Measurements from ENCODE around the gene DPY30. TPM values are rescaled to one million over a fixed set of nuclear protein-coding genes. Genes with fewer than 3 reads are reported as not detected.
A peak's percentile ranks its signal among the peaks of the same experiment; 100 is the strongest.

Gene DPY30
- total RNA-seq, 2 experiments from 2014 or later = 12.4 to 13.1 TPM

GRCh38 chr2:31998731-31999383 is 40.7 kb downstream of the DPY30 start:
- ATAC-seq (ENCODE audit: poor library complexity) (peak; percentile 39), DNase-seq (no peak)
- peaks cover 29% of the 10 kb centered on the region for H3K4me1 ChIP-seq (ENCODE audit: insufficient read depth, low read length)
- Mint-ChIP-seq H3K27me3 (no peaks in the 10 kb centered on the region), H3K4me3 (peak overlapping the region; percentile 0), H3K4me1 (ENCODE audit: low read depth) (peaks cover 60% of the 10 kb centered on the region), H3K36me3 (ENCODE audit: low read depth) (peaks cover 4% of the 10 kb centered on the region), H3K27ac (no peak overlapping the region), H3K9me3 (no peaks in the 10 kb centered on the region)
- no peaks in the 10 kb centered on the region for H3K9me3 ChIP-seq (ENCODE audit: control insufficient read depth in 1 of 2, insufficient read depth in 1 of 2, low read length in 2 of 2)
- H3K4me3 ChIP-seq (ENCODE audit: low read length) = no peak overlapping the region
- no peaks in the 10 kb centered on the region for H3K36me3 ChIP-seq (ENCODE audit: insufficient read depth, low read length)
- intact Hi-C loops (cut with DNase I, micrococcal nuclease) = no loop called here
- CTCF ChIA-PET = interaction anchor here (0.7 kb wide), 1 partner anchor 186 kb away, joined by 3 read pairs; no protein-coding TSS in a partner anchor
- POLR2A ChIA-PET = interaction anchor here (0.6 to 1.8 kb wide), 3 partner anchors 10 to 65 kb away, joined by 3 to 6 read pairs (median 6); partner anchors contain the start of gene SPAST
- H3K27me3 ChIP-seq (ENCODE audit: control insufficient read depth in 1 of 2, insufficient read depth in 2 of 2, low read length in 2 of 2) = no peaks in the 10 kb centered on the region
- TF ChIP-seq CTCF (IDR thresholded peaks at IDR 0.05) = no peak
- H3K27ac ChIP-seq (ENCODE audit: low read depth in 1 of 2, low read length in 2 of 2) = no peak overlapping the region

DNA sequence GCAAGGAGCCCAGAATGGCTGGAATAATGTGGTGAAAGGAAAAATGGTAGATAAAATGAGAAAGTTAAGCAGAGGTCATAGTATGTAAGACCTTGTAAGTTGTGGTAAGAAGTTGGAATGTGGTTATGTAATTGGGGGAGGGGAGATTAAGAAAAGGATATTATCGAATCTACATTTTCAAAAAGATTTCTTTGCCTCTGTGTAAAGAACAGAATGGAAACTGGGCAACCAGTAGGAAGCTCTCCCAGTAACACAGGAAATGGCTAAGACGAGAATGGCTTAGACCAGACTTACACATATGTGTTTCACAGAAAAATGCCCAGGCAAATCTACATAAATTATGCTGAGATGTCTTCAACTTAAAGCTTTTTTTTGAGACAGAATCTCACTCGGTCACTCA is 42.0 kb downstream of the DPY30 start:
- peak overlapping the region; percentile 5 for H3K4me3 Mint-ChIP-seq
- ATAC-seq (ENCODE audit: poor library complexity) (no peak), DNase-seq (peak in 2 of 14 experiments; percentile 4 to 8)
- H3K36me3 ChIP-seq (ENCODE audit: insufficient read depth, low read length) = no peaks in the 10 kb centered on the region
- no peaks in the 10 kb centered on the region for H3K27me3 Mint-ChIP-seq
- H3K4me3 ChIP-seq (ENCODE audit: low read length) = no peak overlapping the region
- POLR2A ChIA-PET = interaction anchor here (1.8 kb wide), 1 partner anchor 66 kb away, joined by 6 read pairs; the partner anchor contains the start of gene SPAST
- intact Hi-C loops (cut with DNase I, micrococcal nuclease) = no loop called here
- no peak overlapping the region for H3K27ac ChIP-seq (ENCODE audit: low read depth in 1 of 2, low read length in 2 of 2)
- peak overlapping the region; percentile 64 for H3K27ac Mint-ChIP-seq
- H3K36me3 Mint-ChIP-seq (ENCODE audit: low read depth) = peaks cover 4% of the 10 kb centered on the region
- H3K9me3 ChIP-seq (ENCODE audit: control insufficient read depth in 1 of 2, insufficient read depth in 1 of 2, low read length in 2 of 2) = no peaks in the 10 kb centered on the region
- CTCF ChIA-PET = no interaction called here
- peaks cover 62% of the 10 kb centered on the region for H3K4me1 Mint-ChIP-seq (ENCODE audit: low read depth)
- H3K9me3 Mint-ChIP-seq = no peaks in the 10 kb centered on the region
- TF ChIP-seq CTCF (IDR thresholded peaks at IDR 0.05) = no peak
- H3K27me3 ChIP-seq (ENCODE audit: control insufficient read depth in 1 of 2, insufficient read depth in 2 of 2, low read length in 2 of 2) = no peaks in the 10 kb centered on the region
- H3K4me1 ChIP-seq (ENCODE audit: insufficient read depth, low read length) = peaks cover 26% of the 10 kb centered on the region

DNA sequence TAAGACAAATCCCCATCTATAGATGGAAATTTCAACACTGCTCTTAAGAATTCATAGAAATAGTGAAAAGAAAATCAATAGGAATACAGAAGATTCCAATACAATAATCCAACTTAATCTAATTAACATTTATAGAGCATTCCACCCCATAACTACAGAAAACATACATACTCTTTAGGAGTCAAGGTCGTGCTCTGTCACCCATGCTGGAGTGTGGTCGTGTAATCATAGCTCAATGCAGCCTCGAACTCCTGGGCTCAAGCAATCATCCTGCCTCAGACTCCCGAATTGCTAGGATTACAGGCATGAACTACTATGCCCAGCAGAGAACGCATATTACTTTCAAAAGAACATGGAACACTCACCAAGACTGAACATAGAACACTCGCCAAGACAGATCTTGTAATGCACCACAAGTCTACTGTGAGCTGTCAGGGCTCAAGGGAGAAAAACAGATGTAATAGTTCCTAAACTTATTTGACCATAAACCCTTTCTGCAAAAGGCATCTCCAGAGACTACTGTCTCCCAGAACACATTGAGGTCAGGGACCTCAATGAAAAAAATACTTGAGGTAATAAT is 42.9 kb downstream of the DPY30 start:
- Mint-ChIP-seq H3K9me3 (no peaks in the 10 kb centered on the region), H3K27ac (peak overlapping the region; percentile 64), H3K27me3 (no peaks in the 10 kb centered on the region), H3K4me3 (no peak overlapping the region), H3K4me1 (ENCODE audit: low read depth) (peaks cover 68% of the 10 kb centered on the region), H3K36me3 (ENCODE audit: low read depth) (peaks cover 4% of the 10 kb centered on the region)
- peaks cover 29% of the 10 kb centered on the region for H3K4me1 ChIP-seq (ENCODE audit: insufficient read depth, low read length)
- no peaks in the 10 kb centered on the region for H3K27me3 ChIP-seq (ENCODE audit: control insufficient read depth in 1 of 2, insufficient read depth in 2 of 2, low read length in 2 of 2)
- H3K27ac ChIP-seq (ENCODE audit: low read depth in 1 of 2, low read length in 2 of 2) = no peak overlapping the region
- DNase-seq = no peak
- H3K4me3 ChIP-seq (ENCODE audit: low read length) = no peak overlapping the region
- ChIA-PET POLR2A (no interaction called here), CTCF (no interaction called here)
- H3K9me3 ChIP-seq (ENCODE audit: control insufficient read depth in 1 of 2, insufficient read depth in 1 of 2, low read length in 2 of 2) = no peaks in the 10 kb centered on the region
- no peaks in the 10 kb centered on the region for H3K36me3 ChIP-seq (ENCODE audit: insufficient read depth, low read length)
- TF ChIP-seq CTCF (IDR thresholded peaks at IDR 0.05) = no peak
- no peak for ATAC-seq (ENCODE audit: poor library complexity)
- intact Hi-C loops (cut with DNase I, micrococcal nuclease) = no loop called here

Data from CD4-positive, alpha-beta T cell (primary cell).